DMS53 (cell line): ENCODE results near the gene RGS19.
"Not testable (repeated sequence)": the region's sequence is repeated elsewhere in the genome, so short reads cannot be mapped to it uniquely, and the experiment has no call there.

ENCODE experiments used
- DNase-seq: peaks from one replicate; lab custom pipeline; 2025; lab: John Stamatoyannopoulos, UW

The RGS19 gene

GRCh38 chr20:64095455-64095854, 16.1 kb upstream of the RGS19 start:
- no peak for DNase-seq

- DNase-seq: peak; percentile 76
Observed at GRCh38 chr20:64093013-64093503, 13.7 kb upstream of the RGS19 start.

- peak; percentile 61 for DNase-seq
Observed at GRCh38 chr20:64092258-64093012, 13.1 kb upstream of the RGS19 start.

- DNase-seq: peak; percentile 35
Observed at GRCh38 chr20:64091770-64092169, 12.5 kb upstream of the RGS19 start.

GRCh38 chr20:64091340-64091739, 12.0 kb upstream of the RGS19 start:
- DNase-seq: no peak

- peak; percentile 65 for DNase-seq
Observed at GRCh38 chr20:64090165-64090564, 10.8 kb upstream of the RGS19 start.

- not testable (repeated sequence) for DNase-seq
Observed at GRCh38 chr20:64088586-64088985, 9.3 kb upstream of the RGS19 start.

GRCh38 chr20:64087226-64087825, 8.0 kb upstream of the RGS19 start:
- not testable (repeated sequence) for DNase-seq

- peak; percentile 61 for DNase-seq
Observed at GRCh38 chr20:64086801-64087200, 7.5 kb upstream of the RGS19 start.

- peak; percentile 75 for DNase-seq
Observed at GRCh38 chr20:64084685-64085152, 5.4 kb upstream of the RGS19 start.

- DNase-seq: peak; percentile 77
Observed at GRCh38 chr20:64083804-64084684, 4.7 kb upstream of the RGS19 start, which contains the start of gene LKAAEAR1. TSS of gene LKAAEAR1 (minus strand) at chr20:64084398. CDS start at chr20:64084219, 179 bp downstream.

- peak; percentile 90 for DNase-seq
Observed at GRCh38 chr20:64083378-64083803, 4.1 kb upstream of the RGS19 start.

GRCh38 chr20:64082820-64083377, 3.6 kb upstream of the RGS19 start:
- DNase-seq: no peak

GRCh38 chr20:64082126-64082731, 2.9 kb upstream of the RGS19 start:
- DNase-seq: no peak

- DNase-seq: no peak
Observed at GRCh38 chr20:64081624-64081964, 2.3 kb upstream of the RGS19 start.

- peak; percentile 51 for DNase-seq
Observed at GRCh38 chr20:64080813-64081623, 1.7 kb upstream of the RGS19 start.

GRCh38 chr20:64080013-64080812, 895 bp upstream of the RGS19 start, which contains the start of gene OPRL1:
TSS of gene OPRL1 (plus strand) at chr20:64080082. CDS start at chr20:64092721, 12,639 bp downstream.
- DNase-seq: peak; percentile 71

- no peak for DNase-seq
Observed at GRCh38 chr20:64078934-64079272, 415 bp downstream of the RGS19 start.

- DNase-seq: no peak
Observed at GRCh38 chr20:64077876-64078551, 1.3 kb downstream of the RGS19 start.
